Fibroblast of mammary gland (primary cell): ENCODE measurements around the gene TRAK2.
A peak's percentile ranks its signal among the peaks of the same experiment; 100 is the strongest.

Experiments
- DNase-seq: peaks from one replicate; pipeline ENCODE4 v3.0.0-alpha.2; 2010; ENCODE audit warnings: low read depth
- H3K4me3 ChIP-seq: 2 replicates; pipeline ENCODE4 v1.5.1; 2011; ENCODE audit warnings: low read depth, mild to moderate bottlenecking, low read length, moderate library complexity; ENCODE audit not compliant: control insufficient read depth
- CTCF ChIP-seq: conservative IDR thresholded peaks from 2 replicates; pipeline ENCODE4 v1.5.1; 2011; ENCODE audit warnings: low read depth, low read length, inconsistent platforms; ENCODE audit not compliant: control insufficient read depth, insufficient read depth

Gene TRAK2

GRCh38 chr2:201413552-201413951 lies 37.7 kb downstream of the TRAK2 start:
- TF ChIP-seq CTCF: no peak
- no peak for DNase-seq
- H3K4me3 ChIP-seq: no peak overlapping the region

GRCh38 chr2:201413143-201413542 lies 38.1 kb downstream of the TRAK2 start:
- no peak for TF ChIP-seq CTCF
- DNase-seq: no peak
- H3K4me3 ChIP-seq: no peak overlapping the region

GRCh38 chr2:201411421-201411820 lies 39.8 kb downstream of the TRAK2 start:
- peak; percentile 85 for DNase-seq
- TF ChIP-seq CTCF: no peak
- no peak overlapping the region for H3K4me3 ChIP-seq

- no peak for TF ChIP-seq CTCF
- H3K4me3 ChIP-seq: no peak overlapping the region
- DNase-seq: no peak
Observed at GRCh38 chr2:201408931-201409330, 42.3 kb downstream of the TRAK2 start.

- H3K4me3 ChIP-seq: no peak overlapping the region
- DNase-seq: peak; percentile 21
- no peak for TF ChIP-seq CTCF
Observed at GRCh38 chr2:201407265-201407664, 44.0 kb downstream of the TRAK2 start.

GRCh38 chr2:201406077-201406662 lies 45.1 kb downstream of the TRAK2 start:
- H3K4me3 ChIP-seq: no peak overlapping the region
- DNase-seq: peak; percentile 94
- TF ChIP-seq CTCF: no peak
